GM18909 (cell line): ENCODE measurements around the gene HDGFL1.

Experiments used
- ATAC-seq: cut with Tn5 transposase; IDR thresholded peaks from one replicate; pipeline ENCODE4 v1.9.1; 2021; ENCODE audit warnings: mild to moderate bottlenecking; ENCODE audit not compliant: unreplicated experiment, poor library complexity

The HDGFL1 gene

GRCh38 chr6:22589118-22589517 is 19.8 kb downstream of the HDGFL1 start:
- ATAC-seq = no peak

GRCh38 chr6:22590423-22590822 is 21.1 kb downstream of the HDGFL1 start:
- no peak for ATAC-seq

- no peak for ATAC-seq
Observed at GRCh38 chr6:22593895-22594294, 24.5 kb downstream of the HDGFL1 start.

- ATAC-seq = no peak
Observed at GRCh38 chr6:22596011-22596410, 26.6 kb downstream of the HDGFL1 start.

GRCh38 chr6:22598339-22598738 is 29.0 kb downstream of the HDGFL1 start:
- ATAC-seq = no peak

- ATAC-seq = no peak
Observed at GRCh38 chr6:22600059-22600458, 30.7 kb downstream of the HDGFL1 start.

DNA sequence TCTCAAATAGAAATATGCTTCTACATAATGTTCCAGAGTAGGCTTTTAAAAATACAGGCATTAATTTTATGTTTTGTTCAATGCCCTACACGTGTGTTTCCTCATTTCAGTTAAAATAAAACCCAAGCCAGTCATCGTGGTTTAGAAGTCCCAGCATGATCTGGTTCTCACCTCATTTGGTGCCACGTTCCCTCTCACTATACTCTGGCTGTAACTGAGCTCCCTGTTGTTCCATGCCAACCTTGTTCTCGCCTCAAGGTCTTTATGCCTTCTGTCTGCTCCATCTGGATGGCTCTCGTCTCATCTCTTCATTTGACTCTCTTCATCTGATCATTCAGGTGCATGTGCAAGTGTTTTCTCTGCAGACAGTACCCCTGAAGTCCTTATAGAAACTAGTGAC is 32.6 kb downstream of the HDGFL1 start:
- ATAC-seq = no peak

GRCh38 chr6:22605736-22606135 is 36.4 kb downstream of the HDGFL1 start:
- no peak for ATAC-seq

- no peak for ATAC-seq
Observed at GRCh38 chr6:22610127-22610526, 40.8 kb downstream of the HDGFL1 start.

DNA sequence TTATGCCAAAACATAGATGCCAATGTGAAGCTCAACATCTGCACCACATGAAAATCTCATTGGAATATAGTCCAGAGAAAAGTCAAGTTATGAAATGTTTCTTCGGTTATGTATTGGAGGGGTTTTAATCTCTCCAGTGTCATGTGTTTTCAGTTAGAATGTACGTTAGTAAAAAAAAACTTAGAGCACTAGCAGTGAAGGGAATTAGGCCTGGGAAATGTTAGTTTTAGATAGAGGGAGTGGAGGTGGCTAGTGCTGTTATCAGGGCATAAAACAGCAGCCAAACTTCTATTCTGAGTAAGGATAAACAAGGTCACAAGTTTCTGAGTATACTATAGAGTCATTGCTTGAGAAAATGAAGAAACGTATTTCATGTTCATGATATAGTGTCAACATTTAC is 42.9 kb downstream of the HDGFL1 start:
- ATAC-seq = no peak

DNA sequence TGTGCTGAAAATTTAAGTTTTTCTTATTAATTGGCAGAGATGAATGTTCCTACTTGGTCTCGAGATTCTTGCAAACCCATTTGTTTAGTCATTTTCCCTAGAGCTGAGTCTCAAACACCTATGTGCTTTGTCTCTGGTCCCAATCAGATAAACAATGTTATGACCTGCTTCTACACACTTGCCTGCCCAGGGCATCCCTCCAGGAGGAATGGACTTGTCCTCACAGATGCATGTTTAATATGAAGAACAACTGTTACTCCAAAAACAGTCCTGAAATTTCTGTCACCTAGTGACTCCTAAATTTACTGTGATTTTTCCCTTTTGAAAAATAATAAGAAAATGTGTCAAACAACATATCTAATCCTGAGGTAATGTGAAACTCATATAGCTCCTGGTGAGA is 43.7 kb downstream of the HDGFL1 start:
- ATAC-seq = no peak

DNA sequence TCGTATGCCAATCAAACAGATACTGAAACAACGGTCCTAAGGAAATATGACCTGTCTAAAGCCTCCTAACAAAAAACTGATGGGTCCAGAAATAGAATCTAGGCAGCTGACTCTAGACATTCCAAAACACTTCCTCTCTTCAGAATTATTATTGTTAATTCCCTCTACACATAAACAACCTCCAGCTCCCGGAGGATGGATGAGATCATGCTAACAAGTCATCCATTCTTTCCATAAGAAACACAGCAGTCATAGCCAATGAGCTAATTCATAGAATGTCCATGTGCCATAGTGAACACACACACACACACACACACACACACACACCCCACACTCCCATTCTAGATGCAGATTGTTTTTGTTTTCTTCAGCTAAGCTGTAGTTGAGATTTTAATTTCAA is 44.3 kb downstream of the HDGFL1 start:
- ATAC-seq = no peak

GRCh38 chr6:22614547-22614946 is 45.2 kb downstream of the HDGFL1 start:
- ATAC-seq = no peak

- no peak for ATAC-seq
Observed at GRCh38 chr6:22621028-22621427, 51.7 kb downstream of the HDGFL1 start.
